Type B pancreatic cell (in vitro differentiated cells): Measurements from ENCODE around the gene MAP7. TPM values are rescaled to one million over a fixed set of nuclear protein-coding genes. Genes with fewer than 3 reads are reported as not detected.

Source experiments
- DNase-seq: peaks from one replicate; pipeline ENCODE4 v3.0.0; 2021; ENCODE audit warnings: mixed read lengths; ENCODE audit not compliant: unreplicated experiment; ENCODE audit errors: extremely low spot score
- H3K27ac Mint-ChIP-seq: 2 replicates; pipeline ENCODE4 v1.8.0; 2021; ENCODE audit warnings: mild to moderate bottlenecking, mixed read lengths
- H3K27me3 Mint-ChIP-seq: 2 replicates; pipeline ENCODE4 v1.8.0; 2021; ENCODE audit warnings: mixed read lengths
- H3K36me3 Mint-ChIP-seq: 2 replicates; pipeline ENCODE4 v1.8.0; 2021; ENCODE audit warnings: mixed read lengths
- H3K4me1 Mint-ChIP-seq: one replicate; pipeline ENCODE4 v1.8.0; 2021; ENCODE audit warnings: mixed read lengths; ENCODE audit not compliant: unreplicated experiment
- H3K4me3 Mint-ChIP-seq: 2 replicates; pipeline ENCODE4 v1.8.0; 2021; ENCODE audit warnings: mild to moderate bottlenecking, mixed read lengths
- H3K9me3 Mint-ChIP-seq: 2 replicates; pipeline ENCODE4 v1.8.0; 2021; ENCODE audit warnings: mixed read lengths
- CTCF ChIP-seq: fragments of 200-600 bp; sonication (generic); conservative IDR thresholded peaks from 2 replicates; pipeline ENCODE4 v1.5.0; 2021; ENCODE audit warnings: antibody characterized with exemption, mild to moderate bottlenecking
- total RNA-seq: library from RNA; stranded (reverse); gene quantifications from 2 replicates; pipeline ENCODE4 v1.2.1, GENCODE V29; 2021; ENCODE audit warnings: low replicate concordance

MAP7 gene
- total RNA-seq, 1 donor from 2014 or later, result 17.8 TPM

- H3K27ac Mint-ChIP-seq, result no peak overlapping the region
- DNase-seq, result no peak
- no peak overlapping the region for H3K4me3 Mint-ChIP-seq
- H3K36me3 Mint-ChIP-seq, result no peaks in the 10 kb centered on the region
- no peaks in the 10 kb centered on the region for H3K9me3 Mint-ChIP-seq
- H3K4me1 Mint-ChIP-seq, result no peaks in the 10 kb centered on the region
- H3K27me3 Mint-ChIP-seq, result no peaks in the 10 kb centered on the region
- TF ChIP-seq CTCF, result peak; percentile 77
Observed at GRCh38 chr6:136582711-136583471, 32.7 kb upstream of the MAP7 start.

GRCh38 chr6:136579800-136580199 is 29.6 kb upstream of the MAP7 start:
- no peak for DNase-seq
- Mint-ChIP-seq H3K4me1 (no peaks in the 10 kb centered on the region), H3K4me3 (no peak overlapping the region), H3K9me3 (no peaks in the 10 kb centered on the region), H3K27me3 (no peaks in the 10 kb centered on the region), H3K36me3 (no peaks in the 10 kb centered on the region), H3K27ac (no peak overlapping the region)
- TF ChIP-seq CTCF, result no peak

GRCh38 chr6:136576821-136577220 is 26.6 kb upstream of the MAP7 start:
- Mint-ChIP-seq H3K9me3 (no peaks in the 10 kb centered on the region), H3K27ac (no peak overlapping the region), H3K4me1 (no peaks in the 10 kb centered on the region), H3K27me3 (no peaks in the 10 kb centered on the region), H3K36me3 (peaks cover 4% of the 10 kb centered on the region), H3K4me3 (no peak overlapping the region)
- no peak for TF ChIP-seq CTCF
- no peak for DNase-seq

GRCh38 chr6:136571496-136571895 is 21.3 kb upstream of the MAP7 start:
- H3K36me3 Mint-ChIP-seq, result peaks cover 4% of the 10 kb centered on the region
- no peaks in the 10 kb centered on the region for H3K27me3 Mint-ChIP-seq
- no peak overlapping the region for H3K4me3 Mint-ChIP-seq
- H3K9me3 Mint-ChIP-seq, result peaks cover 13% of the 10 kb centered on the region
- TF ChIP-seq CTCF, result no peak
- no peak overlapping the region for H3K27ac Mint-ChIP-seq
- no peaks in the 10 kb centered on the region for H3K4me1 Mint-ChIP-seq
- DNase-seq, result no peak

- Mint-ChIP-seq H3K27me3 (no peaks in the 10 kb centered on the region), H3K4me3 (no peak overlapping the region), H3K36me3 (peaks cover 4% of the 10 kb centered on the region), H3K9me3 (peaks cover 13% of the 10 kb centered on the region), H3K4me1 (no peaks in the 10 kb centered on the region), H3K27ac (no peak overlapping the region)
- no peak for TF ChIP-seq CTCF
- DNase-seq, result no peak
Observed at GRCh38 chr6:136571065-136571464, 20.8 kb upstream of the MAP7 start.
